HG03571 (cell line): ENCODE results near the gene PTAFR.

Source experiments
- ATAC-seq: cut with Tn5 transposase; IDR thresholded peaks from one replicate; pipeline ENCODE4 v1.9.1; 2021; ENCODE audit not compliant: unreplicated experiment

PTAFR gene

GRCh38 chr1:28176492-28177470, at the start of gene PTAFR:
PTAFR (minus strand) TSS chr1:28176690; CDS start chr1:28151021, 25,669 bp downstream.
- ATAC-seq, result peak; percentile 36

- ATAC-seq, result no peak
Measured at GRCh38 chr1:28213315-28213714, 36.8 kb upstream of the PTAFR start.

DNA sequence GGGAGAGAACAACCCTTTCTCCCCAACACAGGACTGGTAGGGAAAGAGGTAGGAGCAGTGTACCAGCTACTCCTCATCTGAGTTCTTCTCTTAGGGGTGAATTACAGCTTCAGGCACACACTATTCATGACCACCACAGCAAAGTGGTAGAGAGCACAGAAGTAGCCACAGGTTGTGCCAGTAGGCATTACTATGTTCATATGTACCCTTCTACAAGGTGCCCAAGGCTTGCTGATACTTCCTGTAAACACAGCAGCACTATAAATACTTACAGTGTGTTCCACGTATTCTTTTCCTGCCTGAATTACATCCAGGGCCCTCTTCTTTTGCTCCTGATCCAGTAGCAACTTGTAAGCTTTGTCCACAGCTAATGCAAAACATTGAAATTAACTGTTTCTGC, 33.2 kb upstream of the PTAFR start:
- ATAC-seq, result no peak

DNA sequence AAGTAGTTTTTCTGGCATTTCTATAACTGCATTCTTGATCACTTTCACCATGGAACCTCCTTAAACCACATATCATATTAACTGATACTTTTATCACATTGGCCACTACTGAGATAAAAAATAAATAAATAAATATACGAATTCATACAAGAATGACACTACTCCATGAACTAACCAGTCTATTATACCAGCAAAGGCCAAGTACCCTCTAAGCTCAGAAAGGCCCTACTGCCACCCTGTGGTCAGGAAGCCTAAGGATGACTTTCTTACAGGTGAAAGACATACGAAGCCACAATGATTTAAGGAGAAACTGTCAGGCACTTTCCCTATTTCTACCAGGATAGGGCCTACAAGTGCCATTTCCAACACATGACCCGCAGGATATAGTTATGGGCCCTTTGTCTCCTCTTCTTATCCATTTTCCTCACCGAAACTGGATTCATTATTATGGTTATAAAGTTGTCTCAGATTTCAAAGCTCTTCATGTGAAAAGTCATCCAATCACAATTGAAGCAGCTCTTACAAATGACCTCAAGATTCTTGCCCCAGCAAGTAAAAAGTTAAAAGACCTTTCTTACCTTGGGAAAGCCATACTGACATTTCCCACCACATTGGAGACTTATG, 32.4 kb upstream of the PTAFR start:
- ATAC-seq, result no peak

DNA sequence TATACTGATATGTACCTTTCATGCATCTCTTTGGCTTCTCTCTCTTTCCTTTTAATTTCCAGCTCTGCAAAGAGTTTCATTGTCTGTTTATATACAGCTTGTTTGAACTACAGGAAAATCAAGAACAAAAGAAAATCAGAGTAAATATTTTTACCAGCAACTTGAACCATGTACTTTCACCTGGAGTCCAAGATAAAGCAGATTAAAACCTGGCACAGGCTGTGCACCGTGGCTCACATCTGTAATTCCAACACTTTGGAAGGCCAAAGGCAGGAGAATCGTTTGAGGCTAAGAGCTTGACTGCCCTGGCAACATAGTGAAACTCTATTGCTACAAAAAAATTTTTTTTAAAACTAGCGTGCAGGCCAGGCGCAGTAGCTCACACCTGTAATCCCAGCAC, 28.8 kb upstream of the PTAFR start:
- no peak for ATAC-seq

GRCh38 chr1:28200234-28200873, 23.9 kb upstream of the PTAFR start:
- no peak for ATAC-seq

DNA sequence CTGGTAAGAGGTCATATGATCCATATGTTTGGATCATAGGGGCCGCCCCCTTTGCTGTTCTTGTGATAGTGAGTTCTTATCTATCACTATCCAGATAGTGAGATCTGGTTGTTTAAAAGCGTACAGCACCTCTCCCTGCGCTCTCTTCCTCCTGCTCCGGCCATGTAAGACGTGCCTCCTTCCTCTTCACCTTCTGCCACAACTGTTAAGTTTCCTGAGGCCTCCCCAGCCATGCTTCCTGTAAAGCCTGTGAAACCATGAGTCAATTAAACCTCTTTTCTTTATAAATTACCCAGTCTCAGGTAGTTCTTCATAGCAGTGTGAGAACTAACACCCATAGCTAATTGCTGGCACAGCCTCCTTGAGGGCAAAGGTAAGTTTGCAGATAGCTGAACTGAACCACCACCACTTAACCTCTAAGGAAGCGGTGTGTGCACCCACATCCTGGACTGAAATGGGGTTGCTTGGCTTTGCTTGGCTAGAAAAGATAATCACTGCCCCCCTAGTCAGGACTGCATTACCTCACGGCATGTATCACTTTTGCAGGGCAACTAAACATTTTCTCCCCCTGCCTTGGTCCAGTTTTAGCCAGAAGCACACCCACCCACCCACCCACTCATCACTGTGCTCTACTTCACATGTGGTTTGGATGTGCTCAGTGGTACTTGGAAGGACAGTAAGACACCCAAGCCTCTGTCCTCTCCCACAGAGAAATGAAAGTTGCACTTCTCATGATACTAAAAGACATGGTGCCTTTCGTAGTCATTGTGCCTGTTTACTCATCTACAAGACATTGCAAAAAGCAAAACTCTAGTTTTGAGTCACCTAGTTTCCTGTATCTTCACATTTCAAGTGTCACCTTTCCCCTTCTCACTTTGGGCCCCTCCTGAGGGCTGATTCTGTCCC, 23.1 kb upstream of the PTAFR start:
- ATAC-seq, result peak; percentile 73

- ATAC-seq, result no peak
Measured at GRCh38 chr1:28197682-28198415, 21.4 kb upstream of the PTAFR start.

DNA sequence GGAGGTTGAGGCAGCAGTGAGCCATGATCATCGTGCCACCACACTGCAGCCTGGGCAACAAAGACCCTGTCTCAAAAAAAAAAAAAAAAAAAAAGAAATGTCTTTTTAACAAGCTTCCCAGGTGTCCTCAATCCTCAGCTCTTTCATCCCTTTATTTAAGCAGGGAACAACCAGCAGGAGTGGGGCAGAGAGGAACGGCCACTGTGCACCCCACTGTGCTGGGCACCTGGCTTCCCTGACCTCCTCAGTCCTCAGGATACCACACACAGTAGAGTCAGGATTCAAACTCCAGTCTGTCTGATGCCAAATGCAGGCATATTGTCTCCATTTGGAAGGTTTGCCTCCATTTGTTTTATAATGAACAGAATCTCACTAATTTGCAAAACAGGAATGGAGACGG, 19.8 kb upstream of the PTAFR start:
- no peak for ATAC-seq

GRCh38 chr1:28195780-28196179, 19.3 kb upstream of the PTAFR start:
- no peak for ATAC-seq

DNA sequence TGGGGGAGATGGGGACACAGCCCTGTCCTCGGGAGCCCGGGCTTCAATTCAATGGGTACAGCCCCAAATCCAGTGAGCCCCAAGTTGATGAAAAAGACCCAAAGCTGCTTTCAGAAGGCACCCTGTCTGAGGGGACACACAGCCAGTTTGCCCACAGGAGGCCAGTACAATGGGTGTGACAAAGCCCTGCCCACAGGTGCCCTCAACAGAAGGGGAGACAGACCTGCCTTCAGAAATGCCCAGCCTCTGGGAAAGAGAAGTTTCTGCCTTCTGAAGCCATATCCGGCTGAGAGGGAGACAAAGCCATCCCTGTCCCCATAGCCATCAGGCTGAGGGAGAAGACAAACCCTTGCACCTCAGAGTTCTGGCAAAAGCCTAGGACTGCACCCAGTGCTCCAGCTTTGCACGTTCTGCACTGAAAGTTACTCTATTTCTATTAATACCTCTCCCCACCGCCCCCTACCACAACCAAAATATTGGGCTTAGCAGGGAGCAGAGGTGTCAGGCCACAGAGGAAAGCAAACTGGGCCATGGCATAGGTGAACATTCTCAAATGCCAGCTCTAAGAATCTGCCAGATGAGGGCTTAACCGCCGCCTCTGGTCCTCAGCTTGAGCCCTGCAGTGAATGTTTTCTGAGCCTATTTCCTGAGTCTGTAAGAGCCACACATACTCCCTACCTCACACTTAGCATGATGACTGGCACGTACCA, 18.0 kb upstream of the PTAFR start:
- no peak for ATAC-seq

DNA sequence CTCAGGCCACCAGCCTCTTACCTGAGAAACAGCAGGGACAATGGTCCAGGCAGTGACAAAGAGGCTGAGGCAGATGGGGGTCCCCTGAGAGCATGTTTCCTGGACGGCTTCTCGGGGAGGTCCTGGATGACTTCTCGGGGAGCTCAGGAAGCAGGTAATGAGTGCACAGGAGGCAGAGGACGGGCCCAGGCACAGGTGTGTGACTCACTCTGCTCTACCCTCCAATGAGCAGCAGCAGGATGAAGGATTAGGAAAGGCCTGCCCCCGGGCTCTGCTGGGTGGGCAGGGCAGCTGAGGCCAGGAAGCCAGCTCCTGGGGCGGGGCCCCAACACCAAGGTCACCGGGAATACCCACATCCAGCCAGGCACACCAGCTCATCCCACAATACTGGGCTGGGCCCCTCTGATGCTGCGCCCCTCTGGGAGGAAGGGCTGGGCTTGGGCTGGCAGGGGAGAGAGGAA, 17.2 kb upstream of the PTAFR start:
- no peak for ATAC-seq

GRCh38 chr1:28190996-28191645, 14.6 kb upstream of the PTAFR start:
- ATAC-seq, result no peak

DNA sequence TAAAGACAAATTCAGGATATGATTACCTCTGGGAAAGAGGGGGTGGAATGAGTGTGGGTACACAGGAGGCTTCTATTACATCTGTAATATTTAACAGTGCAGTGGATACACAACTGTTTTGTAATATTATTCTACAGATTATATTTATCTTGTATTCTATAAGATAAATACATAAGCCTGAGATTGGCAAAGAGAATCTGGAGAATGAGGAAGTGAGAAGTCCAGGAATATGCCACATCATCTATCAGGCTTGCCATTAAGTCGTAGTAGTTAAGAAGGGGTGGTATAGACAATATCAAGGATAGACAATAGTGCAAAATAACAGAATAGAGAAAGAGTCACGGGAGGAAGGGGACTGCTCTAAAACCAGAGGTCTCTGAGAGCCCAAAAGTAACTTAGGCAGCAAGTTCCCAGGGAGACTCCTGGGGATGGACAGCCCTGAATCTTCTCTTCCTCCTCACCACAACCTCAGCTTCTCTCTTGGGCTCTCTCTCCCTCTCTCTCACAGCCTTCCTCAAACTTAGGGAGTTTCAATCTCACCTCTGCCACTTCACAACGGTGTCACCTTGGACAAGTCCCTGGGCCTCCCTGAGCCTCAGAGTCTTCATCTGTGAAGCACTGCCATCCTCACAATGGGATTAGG, 14.0 kb upstream of the PTAFR start:
- no peak for ATAC-seq

DNA sequence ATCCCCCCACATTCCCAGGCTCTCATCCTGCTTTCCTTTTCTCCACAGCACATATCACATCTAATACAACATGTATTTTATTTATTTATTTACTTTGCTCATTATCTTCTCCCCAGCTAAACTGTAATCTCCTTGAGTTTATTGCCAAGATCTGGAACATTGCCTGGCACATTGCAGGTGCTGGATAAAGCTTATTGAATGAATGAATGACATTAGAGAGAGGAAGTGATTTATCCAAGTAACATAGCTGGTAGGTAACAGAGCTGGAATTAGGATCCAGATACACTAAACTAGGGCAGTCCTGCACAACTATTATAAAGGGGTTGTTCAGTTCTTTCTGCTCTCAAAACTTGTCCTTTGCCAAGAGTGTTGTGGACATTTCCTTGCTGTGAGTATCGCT, 8.6 kb upstream of the PTAFR start:
- ATAC-seq, result no peak

DNA sequence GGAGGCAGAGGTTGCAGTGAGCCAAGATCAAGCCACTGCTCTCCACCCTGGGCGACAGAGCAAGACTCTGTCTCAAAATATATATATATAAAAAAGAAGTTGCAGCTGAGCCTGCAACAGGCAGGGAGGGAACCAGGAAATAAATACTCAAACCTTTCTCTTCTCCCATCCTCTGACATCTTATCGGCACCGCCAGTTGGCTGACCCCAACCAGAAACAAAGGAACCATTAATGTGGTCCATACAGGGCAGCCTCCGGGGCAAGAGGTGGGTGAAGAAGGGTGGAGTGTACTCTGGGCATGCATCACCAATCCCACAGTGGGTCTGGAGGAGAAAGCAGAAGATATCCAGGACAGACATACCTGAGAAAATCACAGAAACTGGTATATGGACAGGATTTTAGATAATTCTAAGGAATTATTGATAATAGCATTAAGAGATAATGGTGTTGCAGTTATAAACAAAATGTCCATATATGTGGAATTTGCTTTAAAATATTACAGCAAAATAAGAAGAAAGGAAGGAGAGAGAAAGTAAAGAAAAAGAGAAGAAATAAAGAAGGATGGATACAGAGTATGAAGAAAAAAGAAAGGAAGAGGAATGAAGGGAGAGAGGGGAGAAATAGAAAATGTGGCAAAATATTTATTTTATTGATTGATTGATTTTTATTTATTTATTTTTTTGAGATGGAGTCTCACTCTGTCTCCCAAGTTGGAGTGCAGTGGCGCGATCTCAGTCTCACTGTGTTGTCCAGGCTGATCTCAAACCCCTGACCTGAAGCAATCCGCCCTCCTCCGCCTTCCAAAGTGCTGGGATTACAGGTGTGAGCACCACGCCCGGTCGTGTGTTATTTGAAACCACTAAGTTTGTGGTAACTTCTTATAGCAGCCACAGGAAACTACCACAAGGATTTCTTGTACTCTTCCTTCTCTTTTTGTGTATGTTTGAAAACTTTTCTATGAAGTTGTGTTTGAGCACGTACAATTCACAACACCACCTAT, 4.1 kb upstream of the PTAFR start:
- ATAC-seq, result no peak
